Stimulated activated CD8-positive, alpha-beta memory T cell treated with anti-CD3 and anti-CD28 coated beads, Interleukin-7, amount 100 ng/mL, for 4 hours (primary cell): ENCODE data around the gene SPEG.
A peak's percentile ranks its signal among the peaks of the same experiment; 100 is the strongest.
"Not testable (repeated sequence)": the region's sequence is repeated elsewhere in the genome, so short reads cannot be mapped to it uniquely, and the experiment has no call there.

Experiments used
- DNase-seq, 2 donors: peaks; one replicate each; pipeline ENCODE4 v3.0.0-alpha.2; 2020; ENCODE audit warnings: low read depth in 2 of 2

The SPEG gene

DNA sequence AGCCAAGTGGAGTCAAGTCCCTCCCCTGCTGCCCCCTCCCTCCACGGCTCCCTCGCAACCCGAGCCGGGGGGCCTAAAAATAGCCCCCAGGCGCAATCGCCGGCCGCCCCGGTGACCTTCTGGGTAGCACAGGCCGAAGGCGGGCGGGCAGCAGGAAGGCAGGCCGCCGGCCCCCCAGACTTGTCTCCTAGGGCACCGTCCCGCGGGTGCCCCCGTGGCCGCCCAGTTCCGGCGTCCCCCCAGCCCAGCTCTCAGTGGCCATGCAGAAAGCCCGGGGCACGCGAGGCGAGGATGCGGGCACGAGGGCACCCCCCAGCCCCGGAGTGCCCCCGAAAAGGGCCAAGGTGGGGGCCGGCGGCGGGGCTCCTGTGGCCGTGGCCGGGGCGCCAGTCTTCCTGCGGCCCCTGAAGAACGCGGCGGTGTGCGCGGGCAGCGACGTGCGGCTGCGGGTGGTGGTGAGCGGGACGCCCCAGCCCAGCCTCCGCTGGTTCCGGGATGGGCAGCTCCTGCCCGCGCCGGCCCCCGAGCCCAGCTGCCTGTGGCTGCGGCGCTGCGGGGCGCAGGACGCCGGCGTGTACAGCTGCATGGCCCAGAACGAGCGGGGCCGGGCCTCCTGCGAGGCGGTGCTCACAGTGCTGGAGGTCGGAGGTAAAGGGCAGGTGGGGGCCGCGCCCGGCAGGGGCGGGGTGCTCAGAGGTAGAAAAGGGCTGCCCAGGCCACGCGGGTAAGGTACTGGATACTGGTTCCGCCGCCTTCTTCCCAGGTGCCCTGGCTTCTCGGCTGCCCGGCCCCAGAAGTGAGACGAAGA is at the start of gene SPEG:
TSS of gene SPEG (plus strand) at position 126 of the 808 bp plus-strand sequence. CDS start at position 261, 135 bp downstream.
- DNase-seq, result no peak

GRCh38 chr2:219384859-219385258 is 49.8 kb upstream of the SPEG start:
- DNase-seq, result no peak

DNA sequence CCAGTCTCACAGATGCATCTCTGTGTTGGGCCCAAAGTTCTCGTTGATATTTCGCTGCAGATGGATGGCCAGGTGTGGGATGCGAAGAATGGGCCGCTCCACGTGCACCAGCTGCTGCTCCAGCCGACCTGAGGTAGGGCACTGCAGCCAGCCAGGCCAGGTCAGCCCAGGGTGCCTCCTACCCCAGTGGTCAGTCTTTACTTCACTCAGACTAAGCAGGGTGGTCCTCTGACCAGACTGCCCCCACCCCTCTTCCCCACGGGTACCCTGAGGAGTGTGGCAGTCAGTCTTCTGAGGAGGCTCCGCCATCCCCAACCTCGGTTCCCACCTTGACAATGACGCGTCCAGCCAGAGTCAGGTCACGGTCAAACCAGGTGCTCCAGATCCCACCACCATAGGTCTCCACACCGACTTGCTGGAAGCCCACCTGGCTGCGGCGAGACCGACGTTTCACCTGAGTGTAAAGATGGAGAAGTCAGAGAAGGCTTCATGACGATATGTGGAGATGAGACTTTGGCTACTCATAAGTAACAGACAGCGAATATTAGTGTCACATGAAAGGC is 48.6 kb upstream of the SPEG start:
- no peak for DNase-seq

- DNase-seq, result peak in 1 of 2 donors; percentile 3
Measured at GRCh38 chr2:219386532-219387280, 47.9 kb upstream of the SPEG start.

DNA sequence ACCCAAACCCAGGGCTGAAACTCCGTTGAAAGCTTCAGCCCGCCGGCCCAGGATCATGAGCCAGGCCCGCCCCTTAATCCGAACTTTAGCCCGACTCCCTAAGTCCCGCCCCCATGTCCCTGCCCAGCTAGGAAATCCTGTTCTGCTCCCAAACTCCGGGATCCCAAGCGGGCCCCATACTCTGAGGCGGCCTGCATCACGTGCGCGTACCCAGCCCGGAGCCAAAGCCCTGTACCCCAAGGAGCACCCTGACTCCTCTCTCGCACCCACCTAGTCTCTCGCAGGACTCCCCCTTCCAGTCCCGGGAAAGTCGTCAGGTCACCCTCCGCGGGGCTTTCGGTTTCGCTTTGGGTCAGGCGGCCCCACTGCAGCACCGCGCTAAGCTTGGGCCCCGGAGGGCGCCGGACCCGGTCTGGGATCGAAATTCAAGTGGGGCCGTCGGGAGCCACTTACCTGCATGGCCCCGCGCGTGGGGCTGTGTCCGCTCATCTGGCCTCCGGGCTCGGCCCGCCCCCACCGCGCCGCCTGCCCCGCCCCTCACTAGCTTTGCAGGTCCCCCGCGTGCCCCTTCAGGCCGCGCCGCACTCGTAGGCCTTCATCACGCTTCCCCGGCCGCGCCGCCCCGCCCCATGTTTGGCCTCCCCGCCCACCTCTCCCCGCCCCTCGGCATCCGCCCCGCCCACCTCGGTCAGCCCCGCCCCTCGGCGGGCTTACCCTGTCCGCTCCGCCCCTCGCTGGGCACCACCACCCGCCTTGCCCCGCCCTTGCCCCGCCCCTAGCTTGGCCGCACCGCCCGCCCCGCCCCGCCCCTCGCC is 47.1 kb upstream of the SPEG start, which contains the start of gene DNPEP:
TSS of gene DNPEP (minus strand) at position 607 of the 815 bp plus-strand sequence. CDS start at position 489, 118 bp downstream.
- peak; percentile 78 to 88 for DNase-seq

GRCh38 chr2:219388121-219388906 is 46.3 kb upstream of the SPEG start:
- DNase-seq, result peak; percentile 97 to 100

DNA sequence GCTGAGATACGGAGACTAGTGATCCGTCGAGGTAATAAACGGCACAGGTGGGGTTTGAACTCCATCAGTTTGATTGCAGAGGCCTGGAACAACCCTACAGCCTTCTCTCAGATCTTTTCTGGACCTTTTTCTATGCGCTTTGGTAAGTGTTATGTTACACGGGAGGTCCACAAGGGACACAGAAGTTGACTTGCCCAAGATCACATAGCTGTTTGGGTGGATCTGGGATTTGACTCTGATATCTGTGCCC is 45.8 kb upstream of the SPEG start:
- no peak for DNase-seq

DNA sequence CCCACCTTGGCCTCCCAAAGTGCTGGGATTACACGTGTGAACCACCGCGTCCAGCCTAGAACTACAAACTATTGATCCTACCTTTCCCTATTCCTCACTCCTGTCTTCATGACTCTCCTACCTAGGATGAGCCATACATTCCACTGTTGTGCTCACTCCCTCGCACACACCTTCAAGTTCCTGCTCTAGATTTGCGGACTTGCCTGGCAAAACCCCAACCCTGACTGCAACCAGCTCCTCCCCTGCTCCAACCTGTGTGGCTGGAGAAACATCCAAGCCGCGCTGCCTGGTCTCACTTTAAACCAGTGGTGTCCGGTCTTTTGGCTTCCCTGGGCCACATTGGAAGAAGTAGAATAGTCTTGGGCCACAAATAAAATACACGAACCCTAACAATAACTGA is 41.9 kb upstream of the SPEG start:
- DNase-seq, result no peak

GRCh38 chr2:219395056-219395455 is 39.6 kb upstream of the SPEG start:
- not testable (repeated sequence) for DNase-seq

DNA sequence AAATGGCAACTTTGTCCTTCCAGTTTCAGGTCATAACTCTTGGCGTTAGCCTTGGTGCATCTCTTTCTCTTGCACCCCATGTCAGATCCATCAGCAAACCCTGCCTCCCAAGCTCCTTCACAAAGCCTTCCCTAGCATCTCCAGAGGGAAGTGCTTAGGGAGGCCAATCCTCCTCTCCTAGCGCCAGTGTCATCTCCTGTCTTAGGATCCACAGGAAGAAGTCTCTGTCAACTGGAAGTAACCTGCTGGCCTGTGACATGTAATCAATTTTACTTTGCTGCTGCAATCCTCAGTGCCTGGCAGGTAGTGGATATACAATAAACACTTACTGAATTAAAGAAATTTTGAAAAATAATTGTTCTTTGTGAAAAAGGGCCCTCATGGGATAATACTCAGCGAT is 39.0 kb upstream of the SPEG start:
- no peak for DNase-seq

- DNase-seq, result no peak
Measured at GRCh38 chr2:219396863-219397457, 37.7 kb upstream of the SPEG start.

GRCh38 chr2:219398721-219399363 is 35.8 kb upstream of the SPEG start:
- DNase-seq, result no peak

DNA sequence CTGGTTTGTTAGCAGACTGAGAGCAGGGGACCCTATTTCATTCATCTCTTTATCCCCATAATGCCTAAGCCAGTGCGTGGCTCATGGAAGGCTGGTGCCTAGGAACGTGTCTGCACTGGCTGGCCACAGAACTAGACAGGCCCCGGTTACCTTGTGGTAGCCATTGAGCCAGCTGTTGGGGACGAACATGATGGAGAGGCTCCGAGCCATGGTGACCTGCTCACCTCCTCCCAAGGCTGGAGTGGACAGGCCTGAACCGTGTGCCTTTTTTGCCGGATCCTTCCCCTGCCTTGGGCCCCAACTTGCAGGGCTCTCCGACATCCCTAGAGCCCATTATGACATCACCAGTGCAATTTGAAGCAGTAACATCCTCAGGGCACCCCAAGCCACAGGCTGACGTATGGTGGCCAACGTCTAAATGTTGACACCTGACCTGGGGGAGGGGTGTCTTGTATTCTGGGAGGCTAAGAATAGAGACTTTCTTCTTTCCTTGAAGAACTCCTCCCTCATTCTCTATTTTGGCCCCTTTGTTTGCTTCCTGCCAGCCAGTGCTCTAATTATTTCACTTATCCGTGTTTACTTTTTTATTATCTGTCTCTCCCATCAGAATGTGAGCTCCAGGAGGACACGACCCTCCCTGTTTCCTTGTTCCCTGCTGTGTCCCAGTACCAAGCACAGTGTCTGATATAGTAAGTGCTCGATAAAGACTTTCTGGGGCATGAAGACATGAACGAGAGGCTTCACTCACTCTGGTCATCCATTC is 34.7 kb upstream of the SPEG start:
- no peak for DNase-seq

DNA sequence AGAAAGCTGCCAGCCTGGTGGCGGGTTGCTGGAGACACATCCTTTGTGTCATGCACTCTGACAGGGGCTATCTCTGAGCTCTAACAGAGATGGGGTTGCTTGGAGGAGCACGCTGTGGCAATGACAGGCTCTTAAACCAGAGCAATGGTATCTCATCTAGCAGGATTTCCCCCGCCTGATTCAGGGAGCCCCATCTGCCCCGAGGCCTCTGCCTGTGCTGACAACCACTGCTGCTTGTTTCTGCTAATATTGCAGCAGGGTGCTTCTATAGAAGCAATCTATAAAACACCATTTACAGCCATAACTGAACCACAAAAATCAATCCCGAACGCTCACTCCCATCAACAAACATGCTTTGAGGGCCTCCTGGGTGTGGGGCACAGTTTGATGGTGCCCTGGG is 34.1 kb upstream of the SPEG start:
- no peak for DNase-seq

- no peak for DNase-seq
Measured at GRCh38 chr2:219401606-219402005, 33.0 kb upstream of the SPEG start.

DNA sequence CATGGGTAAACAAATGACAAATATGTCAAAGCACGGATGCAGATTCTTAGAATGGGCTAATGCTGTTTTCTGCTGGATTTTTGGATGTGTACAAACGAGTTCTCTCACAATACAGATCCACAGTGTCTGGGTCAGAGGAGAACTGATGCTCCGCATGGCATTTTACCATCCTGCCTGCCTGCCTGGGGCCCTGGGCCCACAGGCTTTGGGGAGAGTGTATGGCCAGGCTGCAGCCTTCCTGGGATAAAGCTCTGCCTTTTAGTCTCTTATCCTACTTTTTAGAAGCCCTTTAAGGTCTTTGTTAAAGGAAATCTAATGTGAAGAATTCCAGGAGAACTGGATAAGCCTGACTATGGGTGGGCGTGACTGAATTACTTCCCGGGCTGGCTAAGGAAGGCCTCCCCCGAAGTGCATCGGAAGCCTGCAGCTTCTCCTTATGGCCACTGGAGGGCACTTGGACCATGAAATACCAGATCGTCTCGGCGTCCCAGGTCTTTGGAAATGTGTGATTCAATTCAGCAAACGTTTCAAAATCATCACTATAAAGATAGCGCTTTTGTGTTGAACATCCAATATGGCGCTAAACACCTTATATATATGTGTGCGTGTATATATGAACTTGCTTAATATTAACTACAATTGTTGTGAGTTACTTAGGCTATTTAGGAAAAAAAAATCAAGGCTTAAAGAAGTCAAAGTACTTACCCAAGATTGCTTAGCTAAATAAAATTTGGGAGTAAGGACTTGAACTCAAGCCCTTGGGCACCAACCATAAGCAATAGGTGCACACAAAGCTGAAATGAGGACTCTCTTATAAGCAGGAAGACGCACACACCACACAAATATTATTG is 31.8 kb upstream of the SPEG start:
- peak; percentile 36 to 48 for DNase-seq

DNA sequence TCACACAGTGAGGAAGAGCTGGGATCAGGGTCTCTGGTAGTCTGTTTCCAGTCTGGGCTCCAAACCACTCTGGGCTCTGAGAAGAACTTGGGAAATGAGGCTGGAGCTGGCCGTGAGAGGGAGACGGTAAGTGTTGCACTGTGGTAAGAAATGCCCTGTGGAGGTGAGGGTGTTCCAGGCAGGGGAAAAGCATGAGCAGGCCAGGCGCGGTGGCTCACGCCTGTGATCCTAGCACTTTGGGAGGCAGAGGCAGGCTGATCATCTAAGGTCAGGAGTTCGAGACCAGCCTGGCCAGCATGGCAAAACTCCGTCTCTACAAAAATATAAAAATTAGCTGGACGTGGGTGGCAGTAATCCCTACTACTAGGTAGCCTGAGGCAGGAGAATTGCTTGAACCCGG is 30.8 kb upstream of the SPEG start:
- no peak for DNase-seq

DNA sequence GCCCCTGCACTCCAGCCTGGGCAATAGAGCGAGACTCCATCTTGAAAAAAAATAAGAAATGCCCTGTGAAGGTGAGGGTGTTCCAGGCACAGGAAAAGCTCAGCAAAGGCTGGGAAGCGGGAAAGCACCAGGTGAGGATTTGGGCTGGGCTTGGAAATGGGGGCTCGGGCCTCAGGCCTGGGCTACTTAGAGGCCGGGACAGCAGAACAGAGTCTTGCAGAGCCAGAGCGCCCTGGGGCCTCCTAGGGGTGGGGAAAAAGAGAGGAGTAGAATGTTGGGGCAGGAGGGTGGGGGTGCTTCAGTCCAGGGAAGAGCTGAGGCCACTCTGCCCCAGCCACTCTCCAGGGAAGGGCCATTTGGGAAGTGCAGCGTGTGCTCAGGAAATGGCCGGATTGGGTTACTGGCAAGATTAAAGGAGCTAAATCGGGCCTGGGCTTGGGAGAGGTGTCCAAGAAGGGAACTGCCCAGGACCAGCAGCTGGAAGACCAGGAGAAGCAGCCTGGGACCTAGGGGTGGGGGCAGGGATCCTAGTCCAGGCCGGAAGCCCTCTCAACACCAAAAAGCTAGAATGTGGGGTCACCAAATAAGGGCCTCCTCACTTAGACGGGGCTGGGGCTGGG is 30.2 kb upstream of the SPEG start:
- no peak for DNase-seq
